CD4-positive, alpha-beta T cell (primary cell): ENCODE measurements around the gene EPHB1. TPM values are rescaled to one million over a fixed set of nuclear protein-coding genes. Genes with fewer than 3 reads are reported as not detected.
A peak's percentile ranks its signal among the peaks of the same experiment; 100 is the strongest.

ENCODE experiments used
- ATAC-seq: fragments of 200-7000 bp; cut with Tn5 transposase; one replicate; pipeline ENCODE4 v1.10.0; 2022; ENCODE audit warnings: mild to moderate bottlenecking; ENCODE audit not compliant: poor library complexity
- CTCF ChIA-PET: fragments of 350-600 bp; sonication (Branson Sonifier 250); formaldehyde crosslinking; loops from one replicate; lab custom pipeline; 2021; ENCODE audit warnings: antibody characterized with exemption, inconsistent platforms; lab: Charles Lee
- POLR2A ChIA-PET: fragments of 350-600 bp; sonication (Branson Sonifier 250); formaldehyde crosslinking; loops from one replicate; lab custom pipeline; 2021; ENCODE audit warnings: antibody characterized with exemption, inconsistent platforms; lab: Charles Lee
- DNase-seq, 14 experiments: peaks; one replicate each; pipeline ENCODE4 v3.0.0-alpha.2; 2013 to 2020; ENCODE audit warnings: mixed read lengths in 2 of 14
- H3K27ac ChIP-seq, 2 donors: one replicate each; pipeline versions ENCODE4 v1.5.1 to v1.7.0; 2013; ENCODE audit warnings: low read length in 2 of 2, low read depth in 1 of 2, mild to moderate bottlenecking in 1 of 2
- H3K27me3 ChIP-seq, 2 experiments: 1 replicate in 1 of 2; 2 replicates in 1 of 2; pipeline versions ENCODE4 v1.6.1 to v1.7.0; 2013; ENCODE audit warnings: low read length in 2 of 2, control low read depth in 1 of 2, mild to moderate bottlenecking in 1 of 2, moderate library complexity in 1 of 2; ENCODE audit not compliant: insufficient read depth in 2 of 2, control insufficient read depth in 1 of 2
- H3K36me3 ChIP-seq: one replicate; pipeline ENCODE4 v1.6.1; 2013; ENCODE audit warnings: low read length, control low read depth; ENCODE audit not compliant: insufficient read depth
- H3K4me1 ChIP-seq: one replicate; pipeline ENCODE4 v1.6.1; 2013; ENCODE audit warnings: low read length, control low read depth; ENCODE audit not compliant: insufficient read depth
- H3K4me3 ChIP-seq: one replicate; pipeline ENCODE4 v1.5.1; 2013; ENCODE audit warnings: mild to moderate bottlenecking, low read length, moderate library complexity
- H3K9me3 ChIP-seq, 2 experiments: 1 replicate in 1 of 2; 2 replicates in 1 of 2; pipeline versions ENCODE4 v1.6.1 to v1.7.0; 2013; ENCODE audit warnings: low read length in 2 of 2, mild to moderate bottlenecking in 2 of 2, control low read depth in 1 of 2, moderate library complexity in 1 of 2; ENCODE audit not compliant: control insufficient read depth in 1 of 2, insufficient read depth in 1 of 2
- H3K27ac Mint-ChIP-seq: one replicate; pipeline ENCODE4 v1.8.0; 2020; ENCODE audit warnings: mixed read lengths
- H3K27me3 Mint-ChIP-seq: one replicate; pipeline ENCODE4 v1.8.0; 2021; ENCODE audit warnings: mixed read lengths
- H3K36me3 Mint-ChIP-seq: one replicate; pipeline ENCODE4 v1.8.0; 2021; ENCODE audit warnings: low read depth, mixed read lengths
- H3K4me1 Mint-ChIP-seq: one replicate; pipeline ENCODE4 v1.8.0; 2021; ENCODE audit warnings: low read depth, mixed read lengths
- H3K4me3 Mint-ChIP-seq: one replicate; pipeline ENCODE4 v1.8.0; 2020; ENCODE audit warnings: mild to moderate bottlenecking, mixed read lengths
- H3K9me3 Mint-ChIP-seq: one replicate; pipeline ENCODE4 v1.8.0; 2020; ENCODE audit warnings: mixed read lengths
- intact Hi-C, 2 experiments: fragments of 100-400 bp; cut with DNase I in 1 of 2; cut with micrococcal nuclease in 1 of 2; formaldehyde crosslinking; loops; one replicate each; pipeline versions ENCODE4 v1.15.1 to v1.9.0; 2023 to 2025; cut with DNase I, micrococcal nuclease
- total RNA-seq, 174 experiments: library from RNA in 2 of 174; stranded (reverse) in 2 of 174; gene quantifications; one replicate each; pipeline ENCODE4 v1.2.3 and lab custom pipeline; 2021 to 2026
- TF ChIP-seq, protein P1 (sequence below): fragments of 200-600 bp; IDR thresholded peaks from one replicate; pipeline ENCODE4 v1.8.0; 2022; ENCODE audit warnings: antibody characterized with exemption, mild to moderate bottlenecking

The EPHB1 gene
- total RNA-seq, 2 experiments from 2014 or later, result 0.08 to 0.49 TPM

DNA sequence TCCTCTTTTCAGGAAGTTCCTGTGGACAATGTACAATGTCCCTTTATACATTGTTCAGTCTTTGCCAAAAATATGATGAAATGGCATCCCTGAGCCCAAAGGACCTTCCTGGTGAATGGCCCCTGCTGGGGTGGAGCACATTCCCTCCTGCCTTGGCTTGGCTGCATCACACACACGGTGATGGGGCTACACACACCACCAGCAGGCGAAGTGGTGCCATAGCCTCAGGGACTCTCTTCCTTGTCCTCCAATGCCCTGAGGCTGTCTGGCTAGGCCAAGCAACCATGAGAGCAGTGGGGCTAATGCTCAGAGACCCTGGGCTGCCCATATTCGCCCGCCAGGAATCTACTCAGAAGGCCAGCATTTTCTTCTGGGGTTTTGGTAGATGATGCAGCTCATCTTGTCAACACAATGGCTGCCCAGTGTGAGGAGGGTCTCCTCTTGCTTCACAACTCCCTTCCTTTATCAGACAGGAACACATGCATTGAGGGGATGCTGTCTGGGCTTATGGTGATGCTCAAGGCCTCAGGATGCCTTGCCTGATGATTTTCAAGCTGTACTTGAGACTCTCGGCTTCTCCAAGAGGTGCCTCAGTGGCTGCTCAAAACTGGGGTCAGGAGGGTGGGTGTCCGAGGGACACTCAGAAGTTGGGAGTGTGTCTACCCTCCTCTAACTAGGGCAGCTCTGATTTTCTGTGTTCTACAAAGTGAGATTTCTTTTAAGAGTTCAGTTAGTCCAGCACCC is 40.9 kb upstream of the EPHB1 start:
- H3K27ac ChIP-seq, result no peak overlapping the region
- Mint-ChIP-seq H3K4me1 (no peaks in the 10 kb centered on the region), H3K27me3 (peaks cover 12% of the 10 kb centered on the region), H3K27ac (no peak overlapping the region), H3K4me3 (no peak overlapping the region), H3K9me3 (no peaks in the 10 kb centered on the region), H3K36me3 (no peaks in the 10 kb centered on the region)
- ChIA-PET POLR2A (no interaction called here), CTCF (no interaction called here)
- ATAC-seq, result no peak
- no peaks in the 10 kb centered on the region for H3K4me1 ChIP-seq
- H3K36me3 ChIP-seq, result no peaks in the 10 kb centered on the region
- intact Hi-C loops, result no loop called here
- H3K27me3 ChIP-seq, result peaks cover 0 to 3% of the 10 kb centered on the region in 2 experiments
- DNase-seq, result no peak
- H3K4me3 ChIP-seq, result no peak overlapping the region
- no peaks in the 10 kb centered on the region for H3K9me3 ChIP-seq
- TF ChIP-seq, protein P1, sequence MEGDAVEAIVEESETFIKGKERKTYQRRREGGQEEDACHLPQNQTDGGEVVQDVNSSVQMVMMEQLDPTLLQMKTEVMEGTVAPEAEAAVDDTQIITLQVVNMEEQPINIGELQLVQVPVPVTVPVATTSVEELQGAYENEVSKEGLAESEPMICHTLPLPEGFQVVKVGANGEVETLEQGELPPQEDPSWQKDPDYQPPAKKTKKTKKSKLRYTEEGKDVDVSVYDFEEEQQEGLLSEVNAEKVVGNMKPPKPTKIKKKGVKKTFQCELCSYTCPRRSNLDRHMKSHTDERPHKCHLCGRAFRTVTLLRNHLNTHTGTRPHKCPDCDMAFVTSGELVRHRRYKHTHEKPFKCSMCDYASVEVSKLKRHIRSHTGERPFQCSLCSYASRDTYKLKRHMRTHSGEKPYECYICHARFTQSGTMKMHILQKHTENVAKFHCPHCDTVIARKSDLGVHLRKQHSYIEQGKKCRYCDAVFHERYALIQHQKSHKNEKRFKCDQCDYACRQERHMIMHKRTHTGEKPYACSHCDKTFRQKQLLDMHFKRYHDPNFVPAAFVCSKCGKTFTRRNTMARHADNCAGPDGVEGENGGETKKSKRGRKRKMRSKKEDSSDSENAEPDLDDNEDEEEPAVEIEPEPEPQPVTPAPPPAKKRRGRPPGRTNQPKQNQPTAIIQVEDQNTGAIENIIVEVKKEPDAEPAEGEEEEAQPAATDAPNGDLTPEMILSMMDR, result no peak

DNA sequence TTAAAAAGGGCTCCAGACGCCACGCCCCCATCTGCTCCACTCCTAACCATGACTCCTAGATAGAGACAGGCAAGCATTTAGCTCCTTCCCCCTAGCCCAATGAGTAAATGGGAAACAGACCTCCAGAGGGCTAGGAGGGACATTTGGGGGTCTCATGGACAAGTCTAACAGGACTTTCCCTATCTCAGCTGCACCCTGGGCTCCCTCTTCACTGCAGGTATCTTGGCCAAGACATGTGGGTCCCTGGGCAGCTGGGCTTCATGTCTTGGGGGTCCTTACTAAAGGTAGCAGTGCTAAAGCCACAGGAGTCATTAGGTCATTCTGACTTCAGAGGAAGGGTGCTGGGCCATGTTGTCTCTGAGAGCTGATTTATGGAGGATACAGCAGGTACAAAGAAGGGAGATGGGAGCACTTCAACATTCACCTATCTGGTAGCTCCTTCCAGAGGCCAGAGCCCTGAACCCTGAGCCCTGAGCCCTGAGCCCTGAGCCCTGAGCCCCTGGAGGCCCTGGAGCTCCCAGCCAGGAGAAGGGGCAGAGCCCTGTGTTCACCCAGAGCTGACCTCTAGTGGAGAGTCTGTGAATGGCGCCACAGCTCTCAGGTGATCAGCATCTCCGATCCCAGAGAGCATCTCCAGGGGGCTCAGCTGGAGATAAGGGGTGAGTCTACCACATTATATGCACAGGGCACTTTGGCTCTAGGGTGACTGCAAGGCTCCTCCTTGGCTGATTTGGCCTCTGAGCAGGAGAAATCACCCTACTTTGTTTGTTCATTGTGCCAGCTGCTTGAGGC is 40.1 kb upstream of the EPHB1 start:
- TF ChIP-seq, protein P1, result no peak
- H3K36me3 ChIP-seq, result no peaks in the 10 kb centered on the region
- DNase-seq (peak in 3 of 14 experiments; percentile 3 to 15 (median 7)), ATAC-seq (no peak)
- no peak overlapping the region for H3K27ac ChIP-seq
- H3K4me1 ChIP-seq, result no peaks in the 10 kb centered on the region
- Mint-ChIP-seq H3K27me3 (peaks cover 10% of the 10 kb centered on the region), H3K4me1 (no peaks in the 10 kb centered on the region), H3K27ac (no peak overlapping the region), H3K4me3 (no peak overlapping the region), H3K9me3 (no peaks in the 10 kb centered on the region), H3K36me3 (no peaks in the 10 kb centered on the region)
- H3K4me3 ChIP-seq, result no peak overlapping the region
- no peaks in the 10 kb centered on the region for H3K9me3 ChIP-seq
- intact Hi-C loops, result no loop called here
- POLR2A ChIA-PET, result no interaction called here
- H3K27me3 ChIP-seq, result peaks cover 0 to 3% of the 10 kb centered on the region in 2 experiments
- CTCF ChIA-PET, result no interaction called here

DNA sequence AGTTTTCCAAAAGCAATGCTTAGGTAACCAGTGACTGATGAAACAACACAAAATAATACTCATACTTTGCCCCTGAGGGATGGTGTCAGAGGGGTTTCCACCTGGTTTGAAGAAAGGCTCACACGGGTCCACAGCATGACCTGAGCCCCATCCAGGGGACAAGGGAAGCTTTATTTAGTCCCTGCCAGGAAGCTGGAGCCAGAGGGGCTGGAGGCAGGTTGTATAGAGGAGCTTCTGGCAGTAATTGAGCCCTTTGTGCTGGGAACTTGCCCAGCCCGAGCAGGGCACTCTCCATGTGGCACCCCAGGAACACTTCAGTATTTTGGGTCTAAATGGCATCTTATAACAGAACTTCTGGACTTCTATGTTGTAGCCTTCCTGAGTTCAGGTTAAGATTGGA is 39.2 kb upstream of the EPHB1 start:
- H3K4me1 Mint-ChIP-seq, result no peaks in the 10 kb centered on the region
- H3K9me3 Mint-ChIP-seq, result no peaks in the 10 kb centered on the region
- Histone ChIP-seq H3K4me3 (no peak overlapping the region), H3K9me3 (no peaks in the 10 kb centered on the region), H3K27me3 (peaks cover 0 to 3% of the 10 kb centered on the region in 2 experiments), H3K27ac (no peak overlapping the region), H3K4me1 (no peaks in the 10 kb centered on the region), H3K36me3 (no peaks in the 10 kb centered on the region)
- TF ChIP-seq, protein P1, result no peak
- ATAC-seq (no peak), DNase-seq (no peak)
- POLR2A ChIA-PET, result no interaction called here
- H3K27me3 Mint-ChIP-seq, result peaks cover 10% of the 10 kb centered on the region
- intact Hi-C loops, result no loop called here
- no peaks in the 10 kb centered on the region for H3K36me3 Mint-ChIP-seq
- H3K27ac Mint-ChIP-seq, result no peak overlapping the region
- H3K4me3 Mint-ChIP-seq, result no peak overlapping the region
- CTCF ChIA-PET, result no interaction called here
